PC-9 (cell line): ENCODE results near the gene SCNN1G. TPM values are rescaled to one million over a fixed set of nuclear protein-coding genes. Genes with fewer than 3 reads are reported as not detected.

ENCODE experiments used
- BruUV-seq: library from RNA; stranded (reverse); fragments of 400-500 nt; replicated peaks from 2 replicates; lab custom pipeline; 2021; lab: Mats Ljungman, UMichigan
- CTCF ChIA-PET: fragments of 300-600 bp; sonication (Branson Sonifier 250); formaldehyde crosslinking; loops from one replicate; lab custom pipeline; 2022; ENCODE audit warnings: antibody characterized with exemption; lab: Charles Lee
- POLR2A ChIA-PET: fragments of 300-600 bp; sonication (Branson Sonifier 250); formaldehyde crosslinking; loops from one replicate; lab custom pipeline; 2022; ENCODE audit warnings: antibody characterized with exemption; ENCODE audit not compliant: unreplicated experiment; lab: Charles Lee
- DNase-seq, 2 experiments: peaks; one replicate each; pipeline versions ENCODE4 v3.0.0 to v3.0.0-alpha.2; 2015 to 2022; ENCODE audit warnings: mixed read lengths in 1 of 2
- H2AFZ ChIP-seq: fragments of 200-600 bp; sonication (generic); 2 replicates; pipeline ENCODE4 v1.8.1; 2017; ENCODE audit warnings: antibody characterized with exemption
- H3F3A ChIP-seq: fragments of 200-600 bp; sonication (generic); 2 replicates; pipeline ENCODE4 v1.8.1; 2017; ENCODE audit warnings: antibody characterized with exemption, mild to moderate bottlenecking, low read depth; ENCODE audit not compliant: insufficient read depth
- H3K27ac ChIP-seq: fragments of 200-600 bp; sonication (generic); 2 replicates; pipeline ENCODE4 v1.6.1; 2016; ENCODE audit warnings: mixed run types
- H3K27me3 ChIP-seq: fragments of 200-600 bp; sonication (generic); 2 replicates; pipeline ENCODE4 v1.6.1; 2016; ENCODE audit warnings: low read depth, mixed run types; ENCODE audit not compliant: insufficient read depth
- H3K36me3 ChIP-seq: fragments of 200-600 bp; sonication (generic); 2 replicates; pipeline ENCODE4 v1.6.1; 2016; ENCODE audit warnings: low read depth, mixed run types
- H3K4me1 ChIP-seq: fragments of 200-600 bp; sonication (generic); replicated peaks from 2 replicates; pipeline ENCODE4 v1.6.1; 2016; ENCODE audit warnings: mixed run types; ENCODE audit not compliant: insufficient read depth
- H3K4me2 ChIP-seq: fragments of 200-600 bp; sonication (generic); 2 replicates; pipeline ENCODE4 v1.6.1; 2017; ENCODE audit warnings: mixed run types
- H3K4me3 ChIP-seq: fragments of 200-600 bp; sonication (generic); 2 replicates; pipeline ENCODE4 v1.6.1; 2016; ENCODE audit warnings: mixed run types
- H3K79me2 ChIP-seq: fragments of 200-600 bp; sonication (generic); 2 replicates; pipeline ENCODE4 v1.6.1; 2017; ENCODE audit warnings: low read depth, mixed run types
- H3K9me2 ChIP-seq: fragments of 200-600 bp; sonication (generic); 2 replicates; pipeline ENCODE4 v1.8.1; 2017; ENCODE audit warnings: mild to moderate bottlenecking; ENCODE audit not compliant: insufficient read depth
- H3K9me3 ChIP-seq: fragments of 200-600 bp; sonication (generic); 2 replicates; pipeline ENCODE4 v1.8.1; 2016; ENCODE audit warnings: low read depth; ENCODE audit not compliant: insufficient read depth
- H4K20me1 ChIP-seq: fragments of 200-600 bp; sonication (generic); 2 replicates; pipeline ENCODE4 v1.8.1; 2017; ENCODE audit not compliant: insufficient read depth
- CTCF ChIP-seq: fragments of 200-600 bp; sonication (generic); conservative IDR thresholded peaks from 2 replicates; pipeline ENCODE4 v1.6.1; 2017; ENCODE audit warnings: mixed run types, antibody characterized with exemption, mild to moderate bottlenecking, moderate library complexity
- EZH2 ChIP-seq: fragments of 200-600 bp; sonication (generic); IDR thresholded peaks from 2 replicates; pipeline ENCODE4 v1.8.0; 2017; ENCODE audit warnings: antibody characterized with exemption, low read depth
- intact Hi-C: fragments of 100-400 bp; cut with micrococcal nuclease; formaldehyde crosslinking; loops from one replicate; pipeline ENCODE4 v1.10.0; 2022; ENCODE audit not compliant: unreplicated experiment
- total RNA-seq: library from RNA; stranded (reverse); gene quantifications from 2 replicates; pipeline ENCODE4 v1.2.3, GENCODE V29; 2021

The SCNN1G gene
- total RNA-seq, 1 experiment from 2014 or later: not detected

- Histone ChIP-seq H3K27ac (no peak overlapping the region), H3K36me3 (0 out of 2 replicates have a peak, but pooled peaks cover 14% of the 10 kb centered on the region), H3K4me1 (no peaks in the 10 kb centered on the region), H3K4me3 (no peak overlapping the region), H2AFZ (no peak overlapping the region), H4K20me1 (no peaks in the 10 kb centered on the region), H3K9me2 (no peaks in the 10 kb centered on the region), H3K4me2 (no peak overlapping the region), H3K79me2 (no peaks in the 10 kb centered on the region), H3K27me3 (no peaks in the 10 kb centered on the region), H3K9me3 (no peaks in the 10 kb centered on the region), H3F3A (no peaks in the 10 kb centered on the region)
- POLR2A ChIA-PET: no interaction called here
- DNase-seq: no peak
- BruUV-seq: no TSS peak
- no peak for TF ChIP-seq EZH2
- no peak for TF ChIP-seq CTCF
- CTCF ChIA-PET: no interaction called here
- intact Hi-C loops: no loop called here
These were observed 14.0 kb downstream of the SCNN1G start for GRCh38 chr16:23196539-23196938.

- Histone ChIP-seq H3K9me2 (no peaks in the 10 kb centered on the region), H3K4me2 (no peak overlapping the region), H3K36me3 (0 out of 2 replicates have a peak, but pooled peaks cover 14% of the 10 kb centered on the region), H4K20me1 (no peaks in the 10 kb centered on the region), H3K4me3 (no peak overlapping the region), H3K27ac (no peak overlapping the region), H3K9me3 (no peaks in the 10 kb centered on the region), H3F3A (no peaks in the 10 kb centered on the region), H2AFZ (no peak overlapping the region), H3K4me1 (no peaks in the 10 kb centered on the region), H3K79me2 (no peaks in the 10 kb centered on the region), H3K27me3 (no peaks in the 10 kb centered on the region)
- intact Hi-C loops: no loop called here
- DNase-seq: no peak
- BruUV-seq: no TSS peak
- CTCF ChIA-PET: interaction anchor here (0.5 kb wide), 2 partner anchors 53 to 204 kb away, joined by 3 read pairs; no protein-coding TSS in a partner anchor
- no peak for TF ChIP-seq CTCF
- POLR2A ChIA-PET: no interaction called here
These were observed 19.6 kb downstream of the SCNN1G start for GRCh38 chr16:23202166-23202565.

- no peak for DNase-seq
- Histone ChIP-seq H3K4me2 (no peak overlapping the region), H3K4me3 (no peak overlapping the region), H3K27ac (no peak overlapping the region), H3K79me2 (no peaks in the 10 kb centered on the region), H3K9me3 (no peaks in the 10 kb centered on the region), H4K20me1 (no peaks in the 10 kb centered on the region), H3K27me3 (no peaks in the 10 kb centered on the region), H3F3A (no peaks in the 10 kb centered on the region), H3K36me3 (no peaks in the 10 kb centered on the region), H2AFZ (no peak overlapping the region), H3K4me1 (no peaks in the 10 kb centered on the region), H3K9me2 (no peaks in the 10 kb centered on the region)
- POLR2A ChIA-PET: no interaction called here
- TF ChIP-seq CTCF (no peak), EZH2 (no peak)
- BruUV-seq: no TSS peak
- intact Hi-C loops: no loop called here
- CTCF ChIA-PET: no interaction called here
These were observed 24.4 kb downstream of the SCNN1G start for GRCh38 chr16:23206986-23207385.
